Fibroblast of gingiva (primary cell): ENCODE data around the gene AFF1.
A peak's percentile ranks its signal among the peaks of the same experiment; 100 is the strongest.
"Not testable (repeated sequence)": the region's sequence is repeated elsewhere in the genome, so short reads cannot be mapped to it uniquely, and the experiment has no call there.

Experiments used
- DNase-seq: peaks from one replicate; pipeline ENCODE4 v3.0.0-alpha.2; 2011; ENCODE audit warnings: low read depth

AFF1 gene

GRCh38 chr4:87011340-87012034 is 76.7 kb downstream of the AFF1 start:
- peak; percentile 58 for DNase-seq

GRCh38 chr4:87012265-87012953 is 77.6 kb downstream of the AFF1 start:
- DNase-seq: no peak

GRCh38 chr4:87012954-87013308 is 78.1 kb downstream of the AFF1 start:
- DNase-seq: not testable (repeated sequence)

GRCh38 chr4:87014284-87014782 is 79.5 kb downstream of the AFF1 start:
- DNase-seq: peak; percentile 50

GRCh38 chr4:87015416-87015815 is 80.6 kb downstream of the AFF1 start:
- DNase-seq: no peak

- DNase-seq: peak; percentile 66
Observed at GRCh38 chr4:87017580-87018342, 83.0 kb downstream of the AFF1 start.

- DNase-seq: no peak
Observed at GRCh38 chr4:87018753-87019152, 83.9 kb downstream of the AFF1 start.

- DNase-seq: no peak
Observed at GRCh38 chr4:87019246-87019791, 84.5 kb downstream of the AFF1 start.

GRCh38 chr4:87019898-87020297 is 85.1 kb downstream of the AFF1 start:
- DNase-seq: no peak

GRCh38 chr4:87024201-87024600 is 89.4 kb downstream of the AFF1 start:
- DNase-seq: no peak

- DNase-seq: no peak
Observed at GRCh38 chr4:87025023-87025613, 90.3 kb downstream of the AFF1 start.

- DNase-seq: no peak
Observed at GRCh38 chr4:87025614-87026041, 90.8 kb downstream of the AFF1 start.

GRCh38 chr4:87026800-87027495 is 92.1 kb downstream of the AFF1 start:
- no peak for DNase-seq

GRCh38 chr4:87029356-87029755 is 94.5 kb downstream of the AFF1 start:
- DNase-seq: peak; percentile 14

- no peak for DNase-seq
Observed at GRCh38 chr4:87030124-87030523, 95.3 kb downstream of the AFF1 start.

GRCh38 chr4:87030755-87031441 is 96.1 kb downstream of the AFF1 start:
- DNase-seq: no peak

GRCh38 chr4:87031920-87032319 is 97.1 kb downstream of the AFF1 start:
- no peak for DNase-seq

- DNase-seq: peak; percentile 83
Observed at GRCh38 chr4:87032884-87033533, 98.2 kb downstream of the AFF1 start.

GRCh38 chr4:87033902-87034301 is 99.1 kb downstream of the AFF1 start:
- no peak for DNase-seq

- DNase-seq: no peak
Observed at GRCh38 chr4:87034527-87034926, 99.7 kb downstream of the AFF1 start.
